GM19455 (cell line): ENCODE results near the gene STK38L.
"Not testable (repeated sequence)": the region's sequence is repeated elsewhere in the genome, so short reads cannot be mapped to it uniquely, and the experiment has no call there.

Experiments used
- ATAC-seq: cut with Tn5 transposase; IDR thresholded peaks from one replicate; pipeline ENCODE4 v1.9.1; 2021; ENCODE audit not compliant: unreplicated experiment

STK38L gene

GRCh38 chr12:27226407-27226929, 17.6 kb upstream of the STK38L start:
- ATAC-seq = no peak

GRCh38 chr12:27229367-27229766, 14.7 kb upstream of the STK38L start:
- ATAC-seq = no peak

GRCh38 chr12:27231374-27231773, 12.7 kb upstream of the STK38L start:
- ATAC-seq = not testable (repeated sequence)

GRCh38 chr12:27233814-27234213, 10.3 kb upstream of the STK38L start:
- no peak for ATAC-seq

- ATAC-seq = no peak
These were observed 7.6 kb upstream of the STK38L start for GRCh38 chr12:27236498-27236897.

- ATAC-seq = peak; percentile 66
These were observed 6.0 kb upstream of the STK38L start for GRCh38 chr12:27237790-27238771.

GRCh38 chr12:27243006-27243405, 1.1 kb upstream of the STK38L start:
- ATAC-seq = no peak

GRCh38 chr12:27244689-27245488, 803 bp downstream of the STK38L start:
- no peak for ATAC-seq

- ATAC-seq = no peak
These were observed 2.1 kb downstream of the STK38L start for GRCh38 chr12:27246141-27246540.

GRCh38 chr12:27246774-27247173, 2.7 kb downstream of the STK38L start:
- no peak for ATAC-seq

GRCh38 chr12:27252934-27253333, 8.8 kb downstream of the STK38L start:
- no peak for ATAC-seq

- ATAC-seq = no peak
These were observed 9.3 kb downstream of the STK38L start for GRCh38 chr12:27253347-27253746.

GRCh38 chr12:27255806-27256205, 11.7 kb downstream of the STK38L start:
- ATAC-seq = no peak

GRCh38 chr12:27257104-27257843, 13.2 kb downstream of the STK38L start:
- no peak for ATAC-seq

- no peak for ATAC-seq
These were observed 16.7 kb downstream of the STK38L start for GRCh38 chr12:27260746-27261145.

- no peak for ATAC-seq
These were observed 17.8 kb downstream of the STK38L start for GRCh38 chr12:27261866-27262265.

GRCh38 chr12:27270148-27270547, 26.1 kb downstream of the STK38L start:
- ATAC-seq = no peak

GRCh38 chr12:27271206-27271605, 27.1 kb downstream of the STK38L start:
- no peak for ATAC-seq

- ATAC-seq = no peak
These were observed 28.4 kb downstream of the STK38L start for GRCh38 chr12:27272373-27273028.

GRCh38 chr12:27273114-27273513, 29.0 kb downstream of the STK38L start:
- ATAC-seq = no peak
